ENCODE results near the gene CGAS. TPM values are rescaled to one million over a fixed set of nuclear protein-coding genes. Genes with fewer than 3 reads are reported as not detected.

The CGAS gene
- total RNA-seq, 4 donors from 2014 or later = 0.49 to 1.6 (median 1.2) TPM

GRCh38 chr6:73421534-73421933 is 30.6 kb downstream of the CGAS start:
- no peaks in the 10 kb centered on the region for H3K9me3 ChIP-seq
- intact Hi-C loops (cut with DNase I; ENCODE audit: low total_unique reads) = no loop called here
- DNase-seq = no peak
- H3K36me3 ChIP-seq = no peaks in the 10 kb centered on the region
- H3K27me3 ChIP-seq = no peaks in the 10 kb centered on the region
- no peak for TF ChIP-seq POLR2A (IDR thresholded peaks at IDR 0.05)
- TF ChIP-seq CTCF (IDR thresholded peaks at IDR 0.05 in 4 of 5, conservative IDR thresholded peaks at IDR 0.05 in 1 of 5) = no peak
- in situ Hi-C loops (cut with MboI; ENCODE audit: low sequenced_read_pairs in 4 of 4) = no loop called here
- no peaks in the 10 kb centered on the region for H3K4me1 ChIP-seq
- ATAC-seq = no peak
- no peak overlapping the region for H3K4me3 ChIP-seq
- no peak overlapping the region for H3K27ac ChIP-seq

GRCh38 chr6:73418081-73418741 is 33.9 kb downstream of the CGAS start:
- intact Hi-C loops (cut with DNase I; ENCODE audit: low total_unique reads) (no loop called here), in situ Hi-C loops (cut with MboI; ENCODE audit: low sequenced_read_pairs in 4 of 4) (no loop called here)
- ATAC-seq (no peak), DNase-seq (no peak)
- no peak overlapping the region for H3K4me3 ChIP-seq
- H3K4me1 ChIP-seq = no peaks in the 10 kb centered on the region
- no peaks in the 10 kb centered on the region for H3K27me3 ChIP-seq
- no peaks in the 10 kb centered on the region for H3K36me3 ChIP-seq
- H3K27ac ChIP-seq = no peak overlapping the region
- TF ChIP-seq POLR2A (IDR thresholded peaks at IDR 0.05) = no peak
- TF ChIP-seq CTCF (IDR thresholded peaks at IDR 0.05 in 4 of 5, conservative IDR thresholded peaks at IDR 0.05 in 1 of 5) = no peak
- H3K9me3 ChIP-seq = no peaks in the 10 kb centered on the region

- intact Hi-C loops (cut with DNase I; ENCODE audit: low total_unique reads) (no loop called here), in situ Hi-C loops (cut with MboI; ENCODE audit: low sequenced_read_pairs in 4 of 4) (no loop called here)
- DNase-seq (no peak), ATAC-seq (no peak)
- no peak overlapping the region for H3K27ac ChIP-seq
- H3K27me3 ChIP-seq = no peaks in the 10 kb centered on the region
- no peak overlapping the region for H3K4me3 ChIP-seq
- no peaks in the 10 kb centered on the region for H3K9me3 ChIP-seq
- TF ChIP-seq CTCF (IDR thresholded peaks at IDR 0.05 in 4 of 5, conservative IDR thresholded peaks at IDR 0.05 in 1 of 5) (no peak), POLR2A (IDR thresholded peaks at IDR 0.05) (no peak)
- no peaks in the 10 kb centered on the region for H3K4me1 ChIP-seq
- no peaks in the 10 kb centered on the region for H3K36me3 ChIP-seq
Observed at GRCh38 chr6:73413102-73413501, 39.0 kb downstream of the CGAS start.

DNA sequence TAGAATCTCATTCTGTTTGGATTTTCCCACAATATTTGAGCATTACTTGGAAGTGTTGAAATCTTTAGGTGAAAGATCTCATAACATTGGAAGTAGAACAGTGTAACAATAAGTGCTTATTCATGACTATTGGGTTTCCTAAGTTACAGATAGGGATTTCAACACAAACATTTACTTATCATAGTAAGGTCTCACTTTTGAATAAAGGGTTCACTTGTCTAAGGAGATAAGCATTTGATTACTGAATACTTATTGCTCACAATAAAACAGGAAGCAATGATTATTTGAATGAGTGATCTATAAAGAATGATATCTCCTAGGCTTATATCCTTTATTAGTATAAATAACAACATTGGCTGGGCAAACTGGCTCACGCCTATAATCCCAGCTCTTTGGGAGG is 42.7 kb downstream of the CGAS start:
- no peaks in the 10 kb centered on the region for H3K9me3 ChIP-seq
- H3K27me3 ChIP-seq = no peaks in the 10 kb centered on the region
- H3K4me1 ChIP-seq = no peaks in the 10 kb centered on the region
- no peak overlapping the region for H3K27ac ChIP-seq
- H3K36me3 ChIP-seq = no peaks in the 10 kb centered on the region
- intact Hi-C loops (cut with DNase I; ENCODE audit: low total_unique reads) (no loop called here), in situ Hi-C loops (cut with MboI; ENCODE audit: low sequenced_read_pairs in 4 of 4) (no loop called here)
- no peak for TF ChIP-seq POLR2A (IDR thresholded peaks at IDR 0.05)
- no peak for TF ChIP-seq CTCF (IDR thresholded peaks at IDR 0.05 in 4 of 5, conservative IDR thresholded peaks at IDR 0.05 in 1 of 5)
- DNase-seq = no peak
- H3K4me3 ChIP-seq = no peak overlapping the region
- no peak for ATAC-seq

DNA sequence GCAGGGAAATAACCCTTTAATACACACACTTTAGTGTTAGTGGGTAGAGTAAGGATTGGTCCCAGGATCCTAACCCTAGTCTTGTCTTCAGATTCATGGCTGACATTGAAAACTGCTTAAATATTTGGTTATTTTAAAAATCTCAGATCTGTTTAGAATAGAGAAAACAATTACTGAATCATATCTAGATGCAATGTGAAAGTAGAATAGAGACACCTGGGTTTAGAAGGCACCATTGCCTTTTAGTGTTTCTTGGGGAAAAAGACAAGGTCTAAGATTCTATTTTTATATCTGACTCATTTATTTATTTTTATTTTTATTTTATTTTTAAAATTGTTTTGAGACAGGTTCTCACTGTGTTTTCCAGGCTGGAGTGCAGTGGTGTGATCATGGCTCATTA is 51.4 kb downstream of the CGAS start:
- no peak for TF ChIP-seq POLR2A (IDR thresholded peaks at IDR 0.05)
- TF ChIP-seq CTCF (IDR thresholded peaks at IDR 0.05 in 4 of 5, conservative IDR thresholded peaks at IDR 0.05 in 1 of 5) = no peak
- intact Hi-C loops (cut with DNase I; ENCODE audit: low total_unique reads) (no loop called here), in situ Hi-C loops (cut with MboI; ENCODE audit: low sequenced_read_pairs in 4 of 4) (no loop called here)
- DNase-seq (no peak), ATAC-seq (no peak)
- Histone ChIP-seq H3K36me3 (no peaks in the 10 kb centered on the region), H3K27me3 (no peaks in the 10 kb centered on the region), H3K9me3 (no peaks in the 10 kb centered on the region), H3K27ac (no peak overlapping the region), H3K4me3 (no peak overlapping the region), H3K4me1 (no peaks in the 10 kb centered on the region)
